Measurements from ENCODE around the gene OPCML. TPM values are rescaled to one million over a fixed set of nuclear protein-coding genes. Genes with fewer than 3 reads are reported as not detected.

Gene OPCML
- total RNA-seq, 4 donors from 2014 or later, result not detected

DNA sequence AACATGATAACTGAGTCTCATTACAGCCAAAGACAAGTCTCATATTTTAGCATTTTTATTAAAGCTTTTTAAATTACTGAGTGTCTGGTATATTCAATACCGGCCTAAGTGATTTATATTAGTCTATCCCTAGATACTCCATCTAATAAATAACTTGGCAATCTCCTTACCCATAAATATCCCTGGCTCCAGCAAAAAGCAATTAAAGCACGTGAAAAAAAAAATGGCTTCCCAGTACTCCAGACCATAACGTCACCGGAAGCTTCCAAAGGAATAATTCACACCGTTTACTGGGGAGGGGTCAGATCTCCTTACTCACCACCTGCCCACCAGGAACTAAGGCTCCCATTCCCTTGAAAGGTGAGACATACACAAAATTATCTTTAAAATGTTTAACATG, 988.3 kb downstream of the OPCML start:
- no peak for TF ChIP-seq EP300 (IDR thresholded peaks at IDR 0.05; ENCODE audit: low read depth)
- TF ChIP-seq, protein P1, sequence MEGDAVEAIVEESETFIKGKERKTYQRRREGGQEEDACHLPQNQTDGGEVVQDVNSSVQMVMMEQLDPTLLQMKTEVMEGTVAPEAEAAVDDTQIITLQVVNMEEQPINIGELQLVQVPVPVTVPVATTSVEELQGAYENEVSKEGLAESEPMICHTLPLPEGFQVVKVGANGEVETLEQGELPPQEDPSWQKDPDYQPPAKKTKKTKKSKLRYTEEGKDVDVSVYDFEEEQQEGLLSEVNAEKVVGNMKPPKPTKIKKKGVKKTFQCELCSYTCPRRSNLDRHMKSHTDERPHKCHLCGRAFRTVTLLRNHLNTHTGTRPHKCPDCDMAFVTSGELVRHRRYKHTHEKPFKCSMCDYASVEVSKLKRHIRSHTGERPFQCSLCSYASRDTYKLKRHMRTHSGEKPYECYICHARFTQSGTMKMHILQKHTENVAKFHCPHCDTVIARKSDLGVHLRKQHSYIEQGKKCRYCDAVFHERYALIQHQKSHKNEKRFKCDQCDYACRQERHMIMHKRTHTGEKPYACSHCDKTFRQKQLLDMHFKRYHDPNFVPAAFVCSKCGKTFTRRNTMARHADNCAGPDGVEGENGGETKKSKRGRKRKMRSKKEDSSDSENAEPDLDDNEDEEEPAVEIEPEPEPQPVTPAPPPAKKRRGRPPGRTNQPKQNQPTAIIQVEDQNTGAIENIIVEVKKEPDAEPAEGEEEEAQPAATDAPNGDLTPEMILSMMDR (IDR thresholded peaks at IDR 0.05), result no peak
- no peak for TF ChIP-seq POLR2AphosphoS5 (IDR thresholded peaks at IDR 0.05)
- TF ChIP-seq POLR2A (IDR thresholded peaks at IDR 0.05), result no peak
- H3K9me3 ChIP-seq, result peaks cover 0 to 3% of the 10 kb centered on the region in 2 donors
- DNase-seq, result no peak
- in situ Hi-C loops (cut with MboI; ENCODE audit: low pct_ligation_motif_present in 1 of 4, low pct_unique_long_range_greater_than_20kb in 1 of 4, low sequenced_read_pairs in 3 of 4) (no loop called here), intact Hi-C loops (cut with DNase I; ENCODE audit: low total_unique reads) (no loop called here)
- H3K27ac ChIP-seq, result no peak overlapping the region
- WGBS, 2 donors (ENCODE audit: low coverage in 1 of 2), result 56 to 68% methylated on average over 5 of the region's 5 CpGs
- H3K4me1 ChIP-seq, result no peaks in the 10 kb centered on the region
- no peaks in the 10 kb centered on the region for H3K27me3 ChIP-seq
- H3K4me3 ChIP-seq, result no peak overlapping the region
- H3K36me3 ChIP-seq, result no peaks in the 10 kb centered on the region

DNA sequence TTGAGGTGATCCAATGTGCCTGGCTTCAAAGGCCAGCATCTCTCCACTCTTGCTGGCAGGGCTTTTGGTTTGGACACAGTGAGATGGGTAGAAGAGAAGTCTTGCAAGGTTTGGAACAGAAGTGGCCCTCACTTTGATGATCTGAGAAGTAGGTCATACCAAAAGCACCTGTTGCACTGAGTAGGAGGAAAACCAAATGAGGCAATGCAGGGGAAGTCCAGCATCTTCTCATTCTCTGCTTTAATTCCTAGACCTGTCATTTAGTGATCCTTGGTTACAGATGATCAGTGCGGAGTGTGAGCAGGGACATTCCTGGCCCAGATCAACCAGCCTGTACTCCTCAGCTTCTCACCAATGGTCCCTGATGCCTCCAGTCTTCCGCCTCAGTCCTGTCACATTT, 990.5 kb downstream of the OPCML start:
- intact Hi-C loops (cut with DNase I; ENCODE audit: low total_unique reads) (no loop called here), in situ Hi-C loops (cut with MboI; ENCODE audit: low pct_ligation_motif_present in 1 of 4, low pct_unique_long_range_greater_than_20kb in 1 of 4, low sequenced_read_pairs in 3 of 4) (no loop called here)
- 86 to 93% methylated on average over 2 of the region's 2 CpGs for WGBS, 2 donors (ENCODE audit: low coverage in 1 of 2)
- H3K36me3 ChIP-seq, result no peaks in the 10 kb centered on the region
- TF ChIP-seq EP300 (IDR thresholded peaks at IDR 0.05; ENCODE audit: low read depth) (no peak), POLR2A (IDR thresholded peaks at IDR 0.05) (no peak), POLR2AphosphoS5 (IDR thresholded peaks at IDR 0.05) (no peak)
- TF ChIP-seq, protein P1 (IDR thresholded peaks at IDR 0.05), result no peak
- no peaks in the 10 kb centered on the region for H3K27me3 ChIP-seq
- DNase-seq, result no peak
- no peak overlapping the region for H3K4me3 ChIP-seq
- H3K4me1 ChIP-seq, result no peaks in the 10 kb centered on the region
- H3K27ac ChIP-seq, result no peak overlapping the region
- peaks cover 0 to 3% of the 10 kb centered on the region in 2 donors for H3K9me3 ChIP-seq

DNA sequence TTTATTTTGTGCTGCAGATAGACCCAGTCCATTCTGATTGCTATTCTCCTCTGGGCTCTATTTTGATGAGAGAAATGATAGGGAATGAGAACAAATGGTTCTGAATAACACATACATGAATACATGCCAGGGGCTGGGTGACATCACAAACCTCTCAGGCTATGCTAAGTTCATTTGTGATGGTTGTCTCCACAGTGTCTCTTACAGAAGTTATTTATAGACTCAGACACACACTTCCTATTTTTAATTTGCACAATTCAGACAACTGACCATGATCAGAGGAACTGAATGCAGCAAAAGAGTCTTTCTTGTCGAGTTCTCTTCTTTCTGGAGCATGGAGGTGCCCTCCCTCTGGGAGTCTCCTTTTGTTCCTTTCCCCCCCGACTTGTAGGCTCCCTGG, 991.7 kb downstream of the OPCML start:
- Histone ChIP-seq H3K4me3 (no peak overlapping the region), H3K27me3 (no peaks in the 10 kb centered on the region), H3K27ac (no peak overlapping the region), H3K36me3 (no peaks in the 10 kb centered on the region), H3K4me1 (no peaks in the 10 kb centered on the region), H3K9me3 (peaks cover 0 to 2% of the 10 kb centered on the region in 2 donors)
- intact Hi-C loops (cut with DNase I; ENCODE audit: low total_unique reads), result no loop called here
- WGBS, 2 donors (ENCODE audit: low coverage in 1 of 2), result 21% methylated on average over 2 of the region's 2 CpGs; no CpG with 5 or more reads in 1 of the 2 donors
- DNase-seq, result no peak
- TF ChIP-seq POLR2A (IDR thresholded peaks at IDR 0.05) (no peak), EP300 (IDR thresholded peaks at IDR 0.05; ENCODE audit: low read depth) (no peak), POLR2AphosphoS5 (IDR thresholded peaks at IDR 0.05) (no peak)
- TF ChIP-seq, protein P1 (IDR thresholded peaks at IDR 0.05), result no peak
- in situ Hi-C loops (cut with MboI; ENCODE audit: low pct_ligation_motif_present in 1 of 4, low pct_unique_long_range_greater_than_20kb in 1 of 4, low sequenced_read_pairs in 3 of 4), result no loop called here

DNA sequence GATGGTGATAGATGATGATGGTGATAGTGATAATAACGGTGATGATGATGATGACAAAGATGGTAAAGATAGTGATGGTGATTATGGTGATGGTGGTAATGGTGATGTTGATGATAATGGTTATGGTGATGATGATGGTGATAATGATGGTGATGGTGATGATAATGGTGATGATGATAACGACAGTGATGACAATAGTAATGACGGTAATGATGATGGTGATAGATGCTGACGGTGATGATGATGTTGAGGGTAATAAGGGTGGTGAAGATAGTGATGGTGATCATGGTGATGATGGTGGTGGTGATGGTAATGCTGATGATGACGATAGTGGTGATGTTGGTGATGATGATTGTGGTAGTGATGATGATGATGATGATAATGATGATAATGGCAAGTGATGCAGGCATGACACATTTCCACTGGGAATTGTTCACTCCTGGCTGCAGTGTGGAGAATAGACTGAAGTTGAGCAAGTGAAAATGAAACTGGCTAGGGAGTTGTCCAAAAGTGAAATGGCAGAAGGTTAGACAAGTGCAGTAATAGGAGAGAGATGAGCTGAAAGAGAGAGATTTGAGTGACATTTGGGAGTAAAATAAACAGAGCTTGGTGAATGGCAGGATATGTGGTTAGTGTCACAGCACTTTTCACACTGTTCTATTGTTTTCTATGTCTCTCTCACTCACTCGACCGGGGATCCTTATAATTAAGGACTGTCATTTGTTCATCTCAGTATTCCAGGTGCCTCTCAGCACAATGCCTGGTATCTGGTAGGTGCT, 992.5 kb downstream of the OPCML start:
- intact Hi-C loops (cut with DNase I; ENCODE audit: low total_unique reads), result no loop called here
- 73 to 85% methylated on average over 7 of the region's 7 CpGs for WGBS, 2 donors (ENCODE audit: low coverage in 1 of 2)

More for the DNA sequence above, 992.5 kb downstream of the OPCML start:
- no peak for DNase-seq
- Histone ChIP-seq H3K27me3 (no peaks in the 10 kb centered on the region), H3K4me3 (no peak overlapping the region), H3K27ac (no peak overlapping the region), H3K36me3 (no peaks in the 10 kb centered on the region), H3K4me1 (no peaks in the 10 kb centered on the region), H3K9me3 (no peaks in the 10 kb centered on the region)
- in situ Hi-C loops (cut with MboI; ENCODE audit: low pct_ligation_motif_present in 1 of 4, low pct_unique_long_range_greater_than_20kb in 1 of 4, low sequenced_read_pairs in 3 of 4), result no loop called here
- TF ChIP-seq POLR2A (IDR thresholded peaks at IDR 0.05), result no peak
- TF ChIP-seq, protein P1 (IDR thresholded peaks at IDR 0.05), result no peak
- TF ChIP-seq POLR2AphosphoS5 (IDR thresholded peaks at IDR 0.05), result no peak
- no peak for TF ChIP-seq EP300 (IDR thresholded peaks at IDR 0.05; ENCODE audit: low read depth)

Measured in transverse colon (tissue), 4 donors.